Prostate gland (tissue), 2 donors: ENCODE data around the gene PLCG1.

Experiments used
- CTCF ChIP-seq, 4 experiments: fragments of 200-600 bp in 2 of 4; fragments of 450-650 bp in 2 of 4; sonication (generic) in 2 of 4; IDR thresholded peaks; 1 replicate in 3 of 4; 2 replicates in 1 of 4; pipeline ENCODE4 v1.5.1; 2016 to 2019; ENCODE audit warnings: antibody characterized with exemption in 4 of 4, mild to moderate bottlenecking in 2 of 4, moderate library complexity in 2 of 4
- POLR2A ChIP-seq: fragments of 450-650 bp; IDR thresholded peaks from one replicate; pipeline ENCODE4 v1.6.1; 2016; ENCODE audit warnings: antibody characterized with exemption, mild to moderate bottlenecking

GRCh38 chr20:41151134-41151869 is 14.0 kb downstream of the PLCG1 start:
- no peak for TF ChIP-seq POLR2A
- no peak for TF ChIP-seq CTCF (IDR thresholded peaks at IDR 0.05)
